GM12878 (cell line): ENCODE measurements around the gene TCHP.

ENCODE experiments used
- CEBPB ChIP-seq, 2 experiments: fragments of 150-350 bp in 1 of 2; IDR thresholded peaks; 2 replicates each; pipeline ENCODE4 v1.6.1; 2012 to 2014; ENCODE audit warnings: low read depth in 2 of 2, low read length in 2 of 2, borderline replicate concordance in 1 of 2, inconsistent platforms in 1 of 2
- HSF1 ChIP-seq: fragments of 150-350 bp; IDR thresholded peaks from 2 replicates; pipeline ENCODE4 v1.6.1; 2014; ENCODE audit warnings: mild to moderate bottlenecking, low read depth, low read length
- MEF2B ChIP-seq: fragments of 450-650 bp; IDR thresholded peaks from 2 replicates; pipeline ENCODE4 v1.6.1; 2018; ENCODE audit warnings: mild to moderate bottlenecking, moderate library complexity; ENCODE audit not compliant: partially characterized antibody, poor library complexity, severe bottlenecking
- NKRF ChIP-seq: fragments of 450-650 bp; conservative IDR thresholded peaks from 2 replicates; pipeline ENCODE4 v1.6.1; 2017; ENCODE audit warnings: mild to moderate bottlenecking, moderate library complexity
- RAD51 ChIP-seq: fragments of 450-650 bp; IDR thresholded peaks from 2 replicates; pipeline ENCODE4 v1.6.1; 2016; ENCODE audit warnings: moderate library complexity, mild to moderate bottlenecking, inconsistent platforms
- RCOR1 ChIP-seq: conservative IDR thresholded peaks from 2 replicates; pipeline ENCODE4 v1.6.1; 2012; ENCODE audit warnings: low read depth, low read length, improper control_type of control experiment

GRCh38 chr12:109900752-109901580 is 892 bp downstream of the TCHP start:
- TF ChIP-seq RAD51 (no peak), NKRF (no peak), HSF1 (no peak), RCOR1 (no peak), CEBPB (IDR thresholded peaks at IDR 0.05; ENCODE audit: borderline replicate concordance in 1 of 2, low read depth in 2 of 2, low read length in 2 of 2) (no peak), MEF2B (no peak)
